GM18951 (cell line): ENCODE measurements around the gene RNF10.

Experiments
- POLR2A ChIP-seq: IDR thresholded peaks from 4 replicates; pipeline ENCODE4 v1.6.1; 2011; ENCODE audit warnings: mild to moderate bottlenecking; ENCODE audit not compliant: insufficient read length, insufficient read depth; ENCODE audit errors: extremely low read depth
- in situ Hi-C: fragments of 300-500 bp; cut with MboI; formaldehyde crosslinking; loops from one replicate; pipeline ENCODE4 v1.12.0; 2022; ENCODE audit warnings: low sequenced_read_pairs, mixed read lengths, inconsistent platforms; ENCODE audit not compliant: unreplicated experiment

RNF10 gene

DNA sequence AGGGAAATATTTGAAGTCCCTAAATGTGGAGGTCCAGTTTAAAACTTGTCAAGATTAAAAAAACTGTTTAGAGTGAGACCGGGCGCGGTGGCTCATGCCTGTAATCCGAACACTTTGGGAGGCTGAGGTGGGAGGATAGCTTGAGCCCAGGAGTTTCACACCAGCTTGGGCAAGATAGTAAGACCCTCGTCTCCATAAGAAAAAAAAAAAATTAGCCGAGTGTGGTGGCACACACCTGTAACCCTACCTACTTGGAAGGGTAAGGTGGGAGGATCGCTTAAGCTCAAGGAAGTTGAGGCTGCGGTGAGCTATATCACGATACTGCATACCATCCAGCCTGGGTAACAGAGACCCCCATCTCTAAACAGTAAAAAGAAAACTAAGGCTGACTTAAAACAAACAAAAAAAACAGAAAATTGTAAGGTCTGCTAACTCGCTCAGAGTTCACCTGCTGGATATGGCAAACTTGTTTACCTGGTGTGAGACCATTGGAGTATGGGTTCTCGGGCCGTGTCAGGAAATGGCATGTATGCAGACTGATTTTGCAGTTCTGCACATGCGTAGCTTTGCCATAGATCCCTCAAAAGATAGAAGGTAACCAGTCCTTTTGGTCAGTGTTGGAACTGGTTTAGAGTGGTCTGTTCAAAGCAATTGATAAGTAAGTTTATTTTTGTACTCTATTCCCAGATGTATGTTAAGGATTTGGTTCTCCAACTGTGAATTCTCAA, 2.1 kb downstream of the RNF10 start:
- TF ChIP-seq POLR2A, result no peak
- in situ Hi-C loops, result no loop called here

DNA sequence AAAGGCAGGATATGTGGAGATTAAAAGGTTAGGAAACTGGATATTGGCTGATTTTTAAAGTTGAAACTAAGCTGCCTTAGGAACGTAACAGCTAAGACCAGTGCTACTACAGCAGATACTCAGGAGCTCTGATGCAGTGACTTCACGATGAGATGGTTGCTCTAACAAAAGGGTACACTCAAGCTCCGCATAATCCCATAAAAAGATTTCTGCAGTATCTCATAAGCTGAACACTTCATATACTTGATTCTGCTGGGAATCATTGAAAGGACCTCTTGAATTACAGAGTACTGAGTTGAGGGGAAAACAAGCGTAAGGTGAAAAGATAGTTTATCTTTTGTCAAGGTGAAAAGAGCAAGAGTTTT, 3.7 kb downstream of the RNF10 start:
- in situ Hi-C loops, result no loop called here
- no peak for TF ChIP-seq POLR2A

DNA sequence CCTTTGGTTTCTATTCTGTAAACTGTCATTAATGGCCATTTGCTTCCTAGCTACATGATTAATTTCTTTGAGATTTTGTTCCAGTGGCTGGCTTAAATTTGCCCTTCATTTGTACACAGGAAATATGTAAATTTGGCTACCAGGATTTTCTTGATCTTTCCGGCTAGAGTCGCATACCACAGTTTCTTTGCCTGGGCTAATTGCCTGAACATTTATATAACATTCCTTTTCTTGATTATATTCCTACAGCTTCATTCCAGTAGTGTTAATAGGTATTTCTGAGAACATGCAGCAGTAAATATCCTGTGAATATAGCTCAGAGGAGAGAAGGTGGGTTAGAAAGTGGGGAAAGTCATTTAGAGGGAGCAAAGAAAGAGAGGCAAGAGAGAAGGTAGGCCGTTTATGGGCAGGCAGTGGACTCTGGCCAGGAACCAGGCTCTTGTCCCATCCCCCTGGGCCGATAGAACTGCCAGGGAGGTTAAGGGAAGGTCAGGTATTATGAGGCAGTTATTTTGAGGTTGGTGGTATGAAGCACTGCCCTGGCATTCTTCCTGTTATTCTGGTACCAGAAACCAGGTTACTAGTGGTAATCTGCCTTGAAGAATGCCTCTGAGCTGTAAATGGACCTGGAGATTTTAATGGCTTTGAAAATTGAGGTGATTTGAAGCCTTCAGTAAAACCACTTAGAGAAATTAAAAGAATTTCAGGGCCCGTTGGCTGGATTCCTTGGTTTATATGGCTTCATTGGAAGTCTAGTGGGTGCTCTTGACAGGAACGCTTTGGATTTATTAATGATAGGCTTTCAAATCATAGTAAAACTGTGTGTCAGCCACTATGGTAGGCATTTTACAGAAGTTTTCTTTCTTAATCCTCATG, 4.4 kb downstream of the RNF10 start:
- TF ChIP-seq POLR2A, result no peak
- in situ Hi-C loops, result no loop called here

DNA sequence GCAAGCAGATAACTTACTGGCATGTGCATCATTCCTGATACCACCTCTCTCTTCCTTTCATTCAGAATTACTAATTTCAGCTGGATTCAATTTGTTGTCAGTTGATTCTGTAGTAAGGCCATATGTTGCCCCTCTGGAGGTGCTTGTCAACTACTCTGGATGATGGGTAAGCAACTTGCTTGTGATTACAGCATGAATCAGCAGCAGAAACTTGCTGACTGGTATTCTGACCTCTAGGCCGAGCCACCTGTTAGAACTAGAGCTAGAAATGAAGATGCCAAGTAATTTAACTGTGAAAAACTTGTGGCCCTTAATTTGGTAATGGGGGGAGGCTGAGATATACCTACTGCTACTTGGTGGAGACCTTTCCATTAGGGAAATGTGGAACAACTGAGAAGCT, 5.1 kb downstream of the RNF10 start:
- in situ Hi-C loops, result no loop called here
- TF ChIP-seq POLR2A, result no peak

DNA sequence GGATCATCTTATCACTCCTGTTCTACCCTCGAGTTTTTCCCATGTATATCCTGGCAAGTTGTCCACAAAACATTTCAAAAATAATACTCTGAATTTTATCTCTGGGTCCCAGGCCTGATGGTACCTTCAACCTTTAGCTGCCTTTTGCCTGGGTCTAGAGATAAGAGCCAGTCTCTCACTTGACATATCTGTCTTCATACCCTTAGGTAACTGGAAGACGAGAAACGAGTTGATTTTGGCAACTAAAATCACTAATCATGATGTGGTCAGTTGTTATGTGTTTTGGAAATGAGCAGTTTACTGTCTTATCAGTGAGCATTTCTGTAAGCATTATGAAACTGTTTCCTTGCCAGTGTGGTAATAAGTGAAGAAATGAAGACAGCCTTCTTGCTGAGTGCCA, 6.3 kb downstream of the RNF10 start:
- in situ Hi-C loops, result no loop called here
- no peak for TF ChIP-seq POLR2A

DNA sequence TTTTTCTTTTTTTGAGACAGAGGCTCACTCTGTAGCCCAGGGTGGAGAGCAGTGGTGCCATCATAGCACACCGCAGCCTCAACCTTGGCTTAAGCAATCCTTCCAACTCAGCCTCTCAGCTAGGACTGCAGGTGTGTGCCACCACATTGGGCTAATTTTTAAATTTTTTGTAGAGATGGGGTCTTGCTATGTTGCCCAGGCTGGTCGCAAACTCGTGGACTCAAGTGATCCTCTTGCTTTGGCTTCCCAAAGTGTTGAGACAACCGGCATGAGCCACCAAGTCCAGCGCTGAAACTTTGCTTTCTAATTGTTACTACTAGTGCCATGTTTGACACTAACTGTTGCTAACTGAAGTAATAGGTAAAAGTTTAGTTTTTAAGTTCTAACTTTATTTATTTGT, 8.0 kb downstream of the RNF10 start:
- in situ Hi-C loops, result no loop called here
- TF ChIP-seq POLR2A, result no peak

DNA sequence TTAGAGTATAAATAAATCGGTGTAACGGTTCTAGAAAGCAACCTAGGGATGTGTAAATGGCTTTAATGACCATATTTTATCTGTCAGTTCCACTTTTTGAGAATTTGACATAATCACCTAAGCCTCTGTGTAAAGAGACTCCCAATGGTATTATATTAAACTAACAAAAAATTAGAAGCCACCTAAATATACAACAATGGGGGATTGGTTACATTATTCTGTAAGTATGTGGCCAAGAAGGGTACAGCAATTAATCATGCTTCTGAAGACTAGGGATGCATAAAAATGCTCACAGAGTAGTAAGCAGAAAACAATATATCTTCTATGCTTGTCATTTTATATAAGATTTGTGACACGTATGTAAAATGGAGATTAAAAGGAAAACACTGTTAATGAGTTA, 10.5 kb downstream of the RNF10 start:
- in situ Hi-C loops, result no loop called here

DNA sequence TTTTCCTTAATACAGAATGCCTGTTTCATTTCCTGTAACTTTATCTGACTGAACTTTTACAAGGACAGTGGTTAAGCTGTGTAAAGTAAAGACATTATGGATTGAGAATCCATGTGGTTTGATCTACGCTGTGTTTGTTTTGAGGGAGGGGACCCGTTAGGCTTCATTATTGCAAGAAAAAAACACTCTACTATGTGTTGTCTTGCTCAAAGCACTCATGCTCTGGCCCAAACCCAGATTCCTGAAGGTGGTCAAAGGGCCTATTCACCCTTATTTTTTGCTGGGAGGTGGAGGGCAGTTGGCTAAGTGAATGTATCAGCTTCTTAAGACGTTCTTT, 11.9 kb downstream of the RNF10 start:
- no peak for TF ChIP-seq POLR2A
- in situ Hi-C loops, result no loop called here

More for the DNA sequence above, 10.5 kb downstream of the RNF10 start:
- TF ChIP-seq POLR2A, result no peak

DNA sequence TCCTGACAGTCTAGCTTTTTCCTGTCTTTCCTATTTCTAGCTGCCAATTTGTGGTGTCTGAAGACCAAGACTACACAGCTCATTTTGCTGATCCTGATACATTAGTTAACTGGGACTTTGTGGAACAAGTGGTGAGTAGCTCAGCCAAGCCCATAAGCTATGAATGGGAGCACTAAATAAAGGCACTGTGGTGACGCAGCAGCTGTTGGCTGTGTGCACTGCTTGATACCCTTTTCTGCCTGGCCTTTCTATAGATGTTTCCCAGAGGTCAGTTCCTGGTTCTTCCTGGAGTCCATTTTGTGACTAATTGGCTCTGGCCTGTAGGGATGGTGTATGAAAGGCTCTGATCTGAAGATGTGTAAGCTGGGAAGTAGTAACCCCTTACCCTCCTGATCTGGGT, 20.5 kb downstream of the RNF10 start:
- in situ Hi-C loops, result no loop called here
- no peak for TF ChIP-seq POLR2A

DNA sequence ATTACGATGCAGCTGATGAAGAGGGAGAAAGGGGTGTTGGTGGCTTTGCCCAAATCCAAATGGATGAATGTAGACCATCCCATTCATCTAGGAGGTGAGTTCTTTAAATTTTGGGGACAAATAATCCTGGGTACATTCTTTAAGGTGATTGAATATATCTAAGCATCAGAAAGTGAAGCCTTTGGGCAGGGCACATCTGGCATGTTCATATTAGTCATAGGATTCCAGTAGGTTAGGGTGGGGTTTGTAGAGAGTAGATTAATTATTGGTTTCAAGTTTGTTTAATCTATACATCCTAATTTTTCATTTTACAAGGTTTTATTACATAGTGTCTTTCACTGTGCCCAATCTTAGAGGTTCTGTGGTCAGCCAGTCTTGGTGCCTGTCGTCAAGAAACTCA, 23.4 kb downstream of the RNF10 start:
- no peak for TF ChIP-seq POLR2A
- in situ Hi-C loops, result no loop called here

DNA sequence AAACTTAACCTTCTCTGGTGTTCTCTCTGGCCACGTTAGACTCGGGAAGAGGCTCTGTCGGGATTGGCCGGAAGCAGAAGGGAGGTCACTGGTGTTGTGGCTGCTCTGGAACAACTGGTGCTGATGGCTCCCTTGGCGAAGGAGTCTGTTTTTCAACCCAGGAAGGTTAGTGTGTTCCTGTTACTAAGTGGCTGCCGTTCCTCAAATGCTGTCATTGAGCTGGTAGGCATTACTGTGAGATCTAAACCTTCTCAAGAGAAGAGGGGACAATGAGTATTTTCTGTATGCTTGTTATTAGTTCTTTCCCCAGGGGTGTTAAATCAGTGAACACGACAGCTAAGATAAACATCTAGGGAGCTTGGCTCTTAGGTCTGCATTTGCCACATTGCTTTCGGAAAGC, 28.8 kb downstream of the RNF10 start:
- no peak for TF ChIP-seq POLR2A
- in situ Hi-C loops, result no loop called here

DNA sequence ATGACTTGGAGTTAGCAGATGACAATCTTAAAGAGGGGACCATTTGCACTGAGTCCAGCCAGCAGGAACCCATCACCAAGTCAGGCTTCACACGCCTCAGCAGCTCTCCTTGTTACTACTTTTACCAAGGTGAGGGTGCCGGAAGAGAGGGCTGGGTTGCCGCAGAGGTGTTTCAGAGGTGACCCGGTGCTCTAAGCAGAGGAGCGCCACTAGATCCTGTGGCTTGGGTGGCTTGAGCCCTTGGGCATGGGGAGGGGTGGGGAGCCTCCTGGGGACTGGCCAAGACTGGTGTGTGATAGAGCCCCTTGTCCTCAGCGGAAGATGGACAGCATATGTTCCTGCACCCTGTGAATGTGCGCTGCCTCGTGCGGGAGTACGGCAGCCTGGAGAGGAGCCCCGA, 29.3 kb downstream of the RNF10 start:
- no peak for TF ChIP-seq POLR2A
- in situ Hi-C loops, result no loop called here

DNA sequence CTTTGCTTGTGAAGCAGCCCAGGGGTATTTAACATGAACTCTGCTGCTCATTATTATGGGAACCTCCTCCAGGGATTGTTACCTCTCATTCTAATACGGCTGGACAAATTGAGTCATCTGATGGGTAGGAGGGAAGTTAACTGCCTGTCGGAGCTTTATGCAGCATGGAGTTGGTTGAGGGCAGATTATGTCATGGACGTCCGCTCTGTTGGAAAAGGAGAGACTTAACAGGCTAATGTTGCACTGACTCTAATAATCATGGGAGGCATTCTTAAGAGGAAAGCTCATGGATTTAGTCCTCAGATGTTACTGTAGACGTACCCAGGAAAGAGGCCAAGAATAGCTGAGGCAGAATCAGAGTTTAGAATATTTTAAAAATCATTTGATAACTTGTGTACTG, 37.1 kb downstream of the RNF10 start:
- in situ Hi-C loops, result no loop called here
- no peak for TF ChIP-seq POLR2A

DNA sequence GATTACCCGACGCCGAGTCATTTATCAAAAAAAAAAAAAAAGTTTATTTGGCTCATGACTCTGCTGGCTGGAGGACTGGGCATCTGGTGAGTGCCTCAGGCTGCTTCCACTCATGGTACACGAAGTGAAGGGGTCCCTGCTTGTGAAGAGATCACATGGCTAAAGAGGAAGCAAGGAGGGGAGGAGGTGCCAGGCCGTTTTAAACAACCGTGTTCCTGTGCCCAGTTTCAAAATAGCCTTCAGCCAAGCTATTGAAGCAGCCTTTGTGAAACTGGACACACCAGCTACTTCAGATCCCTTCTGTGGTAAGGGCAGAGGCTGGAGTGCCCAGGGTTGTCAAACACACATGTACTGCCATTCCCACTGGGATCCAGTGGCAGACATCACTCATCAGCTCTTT, 39.4 kb downstream of the RNF10 start:
- in situ Hi-C loops, result no loop called here
- TF ChIP-seq POLR2A, result no peak
